Measurements from ENCODE around the gene KDM2B. TPM values are rescaled to one million over a fixed set of nuclear protein-coding genes. Genes with fewer than 3 reads are reported as not detected.

Gene KDM2B
- total and polyA plus RNA-seq, 2 experiments from 2014 or later = 59.4 to 161 TPM

DNA sequence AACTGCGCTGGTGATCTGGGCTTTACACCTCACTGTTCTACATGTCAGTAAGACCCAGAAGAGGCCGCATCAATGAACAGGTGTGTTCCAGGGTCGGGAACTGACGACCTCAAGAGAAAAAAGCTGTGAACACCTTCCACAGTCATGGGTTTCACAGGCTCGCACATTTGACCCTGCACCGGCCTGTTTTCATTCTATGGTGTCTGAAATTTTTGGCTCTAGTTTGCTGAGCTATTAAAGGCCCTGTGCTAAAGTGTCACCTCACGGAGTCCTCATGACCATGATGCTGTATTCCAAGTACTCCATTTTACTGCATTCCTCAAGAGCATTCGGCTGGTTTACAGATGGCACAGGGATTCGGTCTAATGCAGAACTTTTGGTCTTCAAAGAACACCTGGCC is 78.9 kb downstream of the KDM2B start:
- Mint-ChIP-seq H3K4me1 (peaks cover 5% of the 10 kb centered on the region; the same call in 2 of the 3 replicates), H3K27ac (no peak overlapping the region; the same call in 1 of the 2 replicates), H3K9me3 (no peaks in the 10 kb centered on the region), H3K27me3 (ENCODE audit: insufficient read depth, low read depth, poor library complexity) (peaks cover 6% of the 10 kb centered on the region), H3K36me3 (ENCODE audit: low read depth) (peaks cover 60% of the 10 kb centered on the region), H3K4me3 (no peak overlapping the region)
- Histone ChIP-seq H3K4me2 (no peak overlapping the region), H3K36me3 (ENCODE audit: insufficient read depth) (no peaks in the 10 kb centered on the region), H3K9me2 (ENCODE audit: insufficient read depth) (no peaks in the 10 kb centered on the region), H3K4me1 (ENCODE audit: insufficient read depth) (peaks cover 5% of the 10 kb centered on the region; the same call in 1 of the 2 replicates), H4K20me1 (replicated peaks; ENCODE audit: insufficient read depth) (peaks cover 23% of the 10 kb centered on the region), H3K27ac (ENCODE audit: low read depth) (no peak overlapping the region; the same call in 1 of the 2 replicates), H3K27me3 (ENCODE audit: insufficient read depth) (no peaks in the 10 kb centered on the region), H3K4me3 (no peak overlapping the region), H3F3A (replicated peaks; ENCODE audit: low read depth) (peaks cover 27% of the 10 kb centered on the region), H2AFZ (no peak overlapping the region), H3K79me2 (replicated peaks; ENCODE audit: insufficient read depth) (peaks cover 26% of the 10 kb centered on the region)
- no peak for DNase-seq (ENCODE audit: low spot score)
- no peak for ATAC-seq
- TF ChIP-seq JUNB (IDR thresholded peaks at IDR 0.05; ENCODE audit: unreplicated experiment) (no peak), EZH2 (IDR thresholded peaks at IDR 0.05; ENCODE audit: low read depth, unreplicated experiment) (no peak), POLR2AphosphoS5 (IDR thresholded peaks at IDR 0.05; ENCODE audit: low read depth) (no peak), ZNF331 (CRISPR knock-in tag; IDR thresholded peaks at IDR 0.05; ENCODE audit: low read depth) (no peak)
- TF ChIP-seq, protein P1, sequence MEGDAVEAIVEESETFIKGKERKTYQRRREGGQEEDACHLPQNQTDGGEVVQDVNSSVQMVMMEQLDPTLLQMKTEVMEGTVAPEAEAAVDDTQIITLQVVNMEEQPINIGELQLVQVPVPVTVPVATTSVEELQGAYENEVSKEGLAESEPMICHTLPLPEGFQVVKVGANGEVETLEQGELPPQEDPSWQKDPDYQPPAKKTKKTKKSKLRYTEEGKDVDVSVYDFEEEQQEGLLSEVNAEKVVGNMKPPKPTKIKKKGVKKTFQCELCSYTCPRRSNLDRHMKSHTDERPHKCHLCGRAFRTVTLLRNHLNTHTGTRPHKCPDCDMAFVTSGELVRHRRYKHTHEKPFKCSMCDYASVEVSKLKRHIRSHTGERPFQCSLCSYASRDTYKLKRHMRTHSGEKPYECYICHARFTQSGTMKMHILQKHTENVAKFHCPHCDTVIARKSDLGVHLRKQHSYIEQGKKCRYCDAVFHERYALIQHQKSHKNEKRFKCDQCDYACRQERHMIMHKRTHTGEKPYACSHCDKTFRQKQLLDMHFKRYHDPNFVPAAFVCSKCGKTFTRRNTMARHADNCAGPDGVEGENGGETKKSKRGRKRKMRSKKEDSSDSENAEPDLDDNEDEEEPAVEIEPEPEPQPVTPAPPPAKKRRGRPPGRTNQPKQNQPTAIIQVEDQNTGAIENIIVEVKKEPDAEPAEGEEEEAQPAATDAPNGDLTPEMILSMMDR (conservative IDR thresholded peaks at IDR 0.05; ENCODE audit: low read depth in 2 of 2) = no peak
- TF ChIP-seq, protein P2, sequence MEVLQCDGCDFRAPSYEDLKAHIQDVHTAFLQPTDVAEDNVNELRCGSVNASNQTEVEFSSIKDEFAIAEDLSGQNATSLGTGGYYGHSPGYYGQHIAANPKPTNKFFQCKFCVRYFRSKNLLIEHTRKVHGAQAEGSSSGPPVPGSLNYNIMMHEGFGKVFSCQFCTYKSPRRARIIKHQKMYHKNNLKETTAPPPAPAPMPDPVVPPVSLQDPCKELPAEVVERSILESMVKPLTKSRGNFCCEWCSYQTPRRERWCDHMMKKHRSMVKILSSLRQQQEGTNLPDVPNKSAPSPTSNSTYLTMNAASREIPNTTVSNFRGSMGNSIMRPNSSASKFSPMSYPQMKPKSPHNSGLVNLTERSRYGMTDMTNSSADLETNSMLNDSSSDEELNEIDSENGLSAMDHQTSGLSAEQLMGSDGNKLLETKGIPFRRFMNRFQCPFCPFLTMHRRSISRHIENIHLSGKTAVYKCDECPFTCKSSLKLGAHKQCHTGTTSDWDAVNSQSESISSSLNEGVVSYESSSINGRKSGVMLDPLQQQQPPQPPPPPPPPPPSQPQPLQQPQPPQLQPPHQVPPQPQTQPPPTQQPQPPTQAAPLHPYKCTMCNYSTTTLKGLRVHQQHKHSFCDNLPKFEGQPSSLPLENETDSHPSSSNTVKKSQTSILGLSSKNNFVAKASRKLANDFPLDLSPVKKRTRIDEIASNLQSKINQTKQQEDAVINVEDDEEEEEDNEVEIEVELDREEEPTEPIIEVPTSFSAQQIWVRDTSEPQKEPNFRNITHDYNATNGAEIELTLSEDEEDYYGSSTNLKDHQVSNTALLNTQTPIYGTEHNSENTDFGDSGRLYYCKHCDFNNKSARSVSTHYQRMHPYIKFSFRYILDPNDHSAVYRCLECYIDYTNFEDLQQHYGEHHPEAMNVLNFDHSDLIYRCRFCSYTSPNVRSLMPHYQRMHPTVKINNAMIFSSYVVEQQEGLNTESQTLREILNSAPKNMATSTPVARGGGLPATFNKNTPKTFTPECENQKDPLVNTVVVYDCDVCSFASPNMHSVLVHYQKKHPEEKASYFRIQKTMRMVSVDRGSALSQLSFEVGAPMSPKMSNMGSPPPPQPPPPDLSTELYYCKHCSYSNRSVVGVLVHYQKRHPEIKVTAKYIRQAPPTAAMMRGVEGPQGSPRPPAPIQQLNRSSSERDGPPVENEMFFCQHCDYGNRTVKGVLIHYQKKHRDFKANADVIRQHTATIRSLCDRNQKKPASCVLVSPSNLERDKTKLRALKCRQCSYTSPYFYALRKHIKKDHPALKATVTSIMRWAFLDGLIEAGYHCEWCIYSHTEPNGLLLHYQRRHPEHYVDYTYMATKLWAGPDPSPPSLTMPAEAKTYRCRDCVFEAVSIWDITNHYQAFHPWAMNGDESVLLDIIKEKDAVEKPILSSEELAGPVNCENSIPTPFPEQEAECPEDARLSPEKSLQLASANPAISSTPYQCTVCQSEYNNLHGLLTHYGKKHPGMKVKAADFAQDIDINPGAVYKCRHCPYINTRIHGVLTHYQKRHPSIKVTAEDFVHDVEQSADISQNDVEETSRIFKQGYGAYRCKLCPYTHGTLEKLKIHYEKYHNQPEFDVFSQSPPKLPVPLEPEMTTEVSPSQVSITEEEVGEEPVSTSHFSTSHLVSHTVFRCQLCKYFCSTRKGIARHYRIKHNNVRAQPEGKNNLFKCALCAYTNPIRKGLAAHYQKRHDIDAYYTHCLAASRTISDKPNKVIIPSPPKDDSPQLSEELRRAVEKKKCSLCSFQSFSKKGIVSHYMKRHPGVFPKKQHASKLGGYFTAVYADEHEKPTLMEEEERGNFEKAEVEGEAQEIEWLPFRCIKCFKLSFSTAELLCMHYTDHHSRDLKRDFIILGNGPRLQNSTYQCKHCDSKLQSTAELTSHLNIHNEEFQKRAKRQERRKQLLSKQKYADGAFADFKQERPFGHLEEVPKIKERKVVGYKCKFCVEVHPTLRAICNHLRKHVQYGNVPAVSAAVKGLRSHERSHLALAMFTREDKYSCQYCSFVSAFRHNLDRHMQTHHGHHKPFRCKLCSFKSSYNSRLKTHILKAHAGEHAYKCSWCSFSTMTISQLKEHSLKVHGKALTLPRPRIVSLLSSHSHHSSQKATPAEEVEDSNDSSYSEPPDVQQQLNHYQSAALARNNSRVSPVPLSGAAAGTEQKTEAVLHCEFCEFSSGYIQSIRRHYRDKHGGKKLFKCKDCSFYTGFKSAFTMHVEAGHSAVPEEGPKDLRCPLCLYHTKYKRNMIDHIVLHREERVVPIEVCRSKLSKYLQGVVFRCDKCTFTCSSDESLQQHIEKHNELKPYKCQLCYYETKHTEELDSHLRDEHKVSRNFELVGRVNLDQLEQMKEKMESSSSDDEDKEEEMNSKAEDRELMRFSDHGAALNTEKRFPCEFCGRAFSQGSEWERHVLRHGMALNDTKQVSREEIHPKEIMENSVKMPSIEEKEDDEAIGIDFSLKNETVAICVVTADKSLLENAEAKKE (CRISPR knock-in tag; IDR thresholded peaks at IDR 0.05) = no peak

Data from GM23338 (cell line).